Liver (tissue), 9 donors: ENCODE measurements around the gene PDE9A. TPM values are rescaled to one million over a fixed set of nuclear protein-coding genes. Genes with fewer than 3 reads are reported as not detected.

ENCODE experiments used
- DNase-seq: peaks from one replicate; pipeline ENCODE4 v3.0.0-alpha.2; 2017; ENCODE audit warnings: low spot score
- H3K27ac ChIP-seq, 2 donors: one replicate each; pipeline ENCODE4 v1.7.0; 2013; ENCODE audit warnings: inconsistent platforms in 2 of 2, low read length in 2 of 2, control low read depth in 1 of 2, low read depth in 1 of 2, mild to moderate bottlenecking in 1 of 2
- H3K27me3 ChIP-seq, 4 donors: one replicate each; pipeline versions ENCODE4 v1.6.1 to v1.7.0; 2013; ENCODE audit warnings: low read length in 3 of 4, inconsistent platforms in 1 of 4, mild to moderate bottlenecking in 1 of 4, moderate library complexity in 1 of 4; ENCODE audit not compliant: control insufficient read depth in 4 of 4, insufficient read depth in 4 of 4
- H3K36me3 ChIP-seq, 4 donors: one replicate each; pipeline versions ENCODE4 v1.6.1 to v1.7.0; 2013; ENCODE audit warnings: low read length in 3 of 4, mild to moderate bottlenecking in 3 of 4, low read depth in 1 of 4, moderate library complexity in 1 of 4; ENCODE audit not compliant: control insufficient read depth in 4 of 4, insufficient read depth in 3 of 4
- H3K4me1 ChIP-seq, 4 donors: one replicate each; pipeline versions ENCODE4 v1.6.1 to v1.7.0; 2013; ENCODE audit warnings: low read length in 3 of 4, mild to moderate bottlenecking in 3 of 4, moderate library complexity in 1 of 4; ENCODE audit not compliant: control insufficient read depth in 4 of 4, insufficient read depth in 4 of 4
- H3K4me3 ChIP-seq, 3 donors: one replicate each; pipeline versions ENCODE4 v1.6.1 to v1.7.0; 2013; ENCODE audit warnings: low read length in 3 of 3, control low read depth in 1 of 3, low read depth in 1 of 3, mild to moderate bottlenecking in 1 of 3
- H3K9ac ChIP-seq, 2 donors: one replicate each; pipeline ENCODE4 v1.7.0; 2013; ENCODE audit warnings: low read length in 2 of 2, mild to moderate bottlenecking in 2 of 2, moderate library complexity in 2 of 2, control low read depth in 1 of 2, low read depth in 1 of 2
- H3K9me3 ChIP-seq, 4 donors: one replicate each; pipeline versions ENCODE4 v1.6.1 to v1.7.0; 2013; ENCODE audit warnings: low read length in 3 of 4; ENCODE audit not compliant: control insufficient read depth in 4 of 4
- ATF3 ChIP-seq: IDR thresholded peaks from 2 replicates; pipeline ENCODE4 v1.6.1; 2016; ENCODE audit warnings: antibody characterized with exemption
- CTCF ChIP-seq: fragments of 150-350 bp; IDR thresholded peaks from 2 replicates; pipeline ENCODE4 v1.5.1; 2017; ENCODE audit warnings: improper control_type of control experiment, low read depth, low read length; ENCODE audit not compliant: missing input control
- EGR1 ChIP-seq, 2 donors: IDR thresholded peaks; 2 replicates each; pipeline ENCODE4 v1.6.1; 2016 to 2018; ENCODE audit warnings: antibody characterized with exemption in 2 of 2, low read depth in 2 of 2
- FOXA1 ChIP-seq: IDR thresholded peaks from 2 replicates; pipeline ENCODE4 v1.6.1; 2016; ENCODE audit warnings: antibody characterized with exemption
- FOXA2 ChIP-seq: IDR thresholded peaks from 2 replicates; pipeline ENCODE4 v1.6.1; 2016; ENCODE audit warnings: antibody characterized with exemption
- GABPA ChIP-seq, 2 donors: IDR thresholded peaks in 1 of 2; conservative IDR thresholded peaks in 1 of 2; 2 replicates each; pipeline ENCODE4 v1.6.1; 2016; ENCODE audit warnings: antibody characterized with exemption in 2 of 2, mild to moderate bottlenecking in 1 of 2, moderate library complexity in 1 of 2
- HNF4A ChIP-seq, 2 donors: conservative IDR thresholded peaks; 2 replicates each; pipeline ENCODE4 v1.6.1; 2016; ENCODE audit warnings: antibody characterized with exemption in 2 of 2, mild to moderate bottlenecking in 2 of 2
- HNF4G ChIP-seq: IDR thresholded peaks from 2 replicates; pipeline ENCODE4 v1.6.1; 2016; ENCODE audit warnings: antibody characterized with exemption
- NR2F2 ChIP-seq: IDR thresholded peaks from 2 replicates; pipeline ENCODE4 v1.6.1; 2016; ENCODE audit warnings: antibody characterized with exemption
- REST ChIP-seq: IDR thresholded peaks from 2 replicates; pipeline ENCODE4 v1.6.1; 2016; ENCODE audit warnings: antibody characterized with exemption, mild to moderate bottlenecking
- RXRA ChIP-seq, 2 donors: IDR thresholded peaks; 2 replicates each; pipeline ENCODE4 v1.6.1; 2017 to 2018; ENCODE audit warnings: antibody characterized with exemption in 2 of 2, mild to moderate bottlenecking in 1 of 2
- SP1 ChIP-seq: IDR thresholded peaks from 2 replicates; pipeline ENCODE4 v1.6.1; 2018; ENCODE audit warnings: antibody characterized with exemption, mild to moderate bottlenecking
- TAF1 ChIP-seq: conservative IDR thresholded peaks from 2 replicates; pipeline ENCODE4 v1.6.1; 2016; ENCODE audit warnings: antibody characterized with exemption, mild to moderate bottlenecking
- YY1 ChIP-seq: IDR thresholded peaks from 2 replicates; pipeline ENCODE4 v1.6.1; 2016; ENCODE audit warnings: antibody characterized with exemption, mild to moderate bottlenecking
- WGBS: extraction: QIAGEN DNeasy Blood & Tissue Kit; methylation state at CpG from one replicate; pipeline ENCODE4 v1.1.7; 2013; 5-methylcytosine and 5-hydroxymethylcytosine counted together
- polyA plus RNA-seq, 2 donors: library from polyadenylated mRNA; stranded (reverse) in 1 of 2; unstranded in 1 of 2; fragments of 200-250 nt in 1 of 2; fragments of >200 nt in 1 of 2; fragmentation: Nextera tagmentation in 1 of 2; extraction: Ambion mirVana in 1 of 2; gene quantifications; one replicate each; pipeline versions ENCODE4 v1.2.1 to v1.2.3, GENCODE V29; 2013 to 2015
- total RNA-seq, 2 donors: library from RNA; depleted of rRNA; stranded (reverse); fragments of >200 nt; gene quantifications; one replicate each; pipeline ENCODE4 v1.2.3, GENCODE V29; 2014
- donor health status: healthy.
- donor health status: healthy.
- donor health status: healthy.
- donor health status: healthy.
- donor health status: healthy.

Gene PDE9A
- total and polyA plus RNA-seq, 4 donors: 1.5 to 4.2 (median 2.7) TPM

GRCh38 chr21:42656872-42657271 lies 3.5 kb downstream of the PDE9A start:
- peaks cover 4 to 15% (median 9%) of the 10 kb centered on the region in 4 donors for H3K4me1 ChIP-seq
- TF ChIP-seq CTCF: no peak
- no peak for TF ChIP-seq TAF1
- no peak for TF ChIP-seq REST
- TF ChIP-seq NR2F2: no peak
- TF ChIP-seq FOXA2: no peak
- no peak for TF ChIP-seq YY1
- TF ChIP-seq FOXA1: no peak
- TF ChIP-seq RXRA (IDR thresholded peaks at IDR 0.05): no peak
- no peak for TF ChIP-seq HNF4A (conservative IDR thresholded peaks at IDR 0.05)
- TF ChIP-seq SP1: no peak
- no peak overlapping the region for H3K9ac ChIP-seq
- H3K9me3 ChIP-seq: no peaks in the 10 kb centered on the region
- DNase-seq: no peak
- no peak overlapping the region for H3K27ac ChIP-seq
- 95% methylated on average over 9 of the region's 9 CpGs for WGBS
- no peaks in the 10 kb centered on the region for H3K27me3 ChIP-seq
- H3K4me3 ChIP-seq: no peak overlapping the region
- no peaks in the 10 kb centered on the region for H3K36me3 ChIP-seq

- Histone ChIP-seq H3K9me3 (no peaks in the 10 kb centered on the region), H3K4me1 (peaks cover 4 to 11% (median 7%) of the 10 kb centered on the region in 4 donors), H3K9ac (no peak overlapping the region), H3K27me3 (no peaks in the 10 kb centered on the region), H3K36me3 (no peaks in the 10 kb centered on the region), H3K4me3 (no peak overlapping the region), H3K27ac (no peak overlapping the region)
- TF ChIP-seq HNF4A (conservative IDR thresholded peaks at IDR 0.05) (no peak), HNF4G (no peak), GABPA (IDR thresholded peaks at IDR 0.05 in 1 of 2, conservative IDR thresholded peaks at IDR 0.05 in 1 of 2) (no peak), ATF3 (no peak), FOXA2 (no peak), EGR1 (IDR thresholded peaks at IDR 0.05; ENCODE audit: low read depth in 2 of 2) (no peak), TAF1 (no peak), REST (no peak), RXRA (IDR thresholded peaks at IDR 0.05) (no peak)
- DNase-seq: no peak
- 95% methylated on average over 28 of the region's 28 CpGs for WGBS
These were observed 4.4 kb downstream of the PDE9A start for GRCh38 chr21:42657676-42658319.
